GM18858 (cell line): ENCODE measurements around the gene F2RL2.
A peak's percentile ranks its signal among the peaks of the same experiment; 100 is the strongest.

Experiments used
- ATAC-seq: cut with Tn5 transposase; IDR thresholded peaks from one replicate; pipeline ENCODE4 v1.9.1; 2021; ENCODE audit not compliant: unreplicated experiment

F2RL2 gene

DNA sequence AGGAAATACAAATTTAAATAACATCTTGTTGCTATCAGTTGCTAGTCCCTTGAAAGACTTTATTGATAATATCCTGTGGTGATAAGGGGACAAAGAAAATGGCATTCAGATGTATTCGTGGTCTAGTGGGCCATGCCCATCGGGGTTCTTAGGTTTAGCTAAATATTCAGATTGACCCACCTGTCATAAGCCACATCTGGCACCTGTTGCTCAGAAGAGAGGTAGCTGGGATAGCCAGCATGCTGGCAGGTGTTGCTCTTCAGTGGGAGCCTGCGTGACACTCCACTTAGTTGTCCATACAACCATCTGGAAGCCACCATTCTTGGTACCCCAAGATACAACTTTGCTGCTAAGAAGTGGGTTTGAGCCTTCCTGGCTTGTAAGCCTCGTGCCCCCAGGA is 36.7 kb downstream of the F2RL2 start:
- ATAC-seq, result no peak

DNA sequence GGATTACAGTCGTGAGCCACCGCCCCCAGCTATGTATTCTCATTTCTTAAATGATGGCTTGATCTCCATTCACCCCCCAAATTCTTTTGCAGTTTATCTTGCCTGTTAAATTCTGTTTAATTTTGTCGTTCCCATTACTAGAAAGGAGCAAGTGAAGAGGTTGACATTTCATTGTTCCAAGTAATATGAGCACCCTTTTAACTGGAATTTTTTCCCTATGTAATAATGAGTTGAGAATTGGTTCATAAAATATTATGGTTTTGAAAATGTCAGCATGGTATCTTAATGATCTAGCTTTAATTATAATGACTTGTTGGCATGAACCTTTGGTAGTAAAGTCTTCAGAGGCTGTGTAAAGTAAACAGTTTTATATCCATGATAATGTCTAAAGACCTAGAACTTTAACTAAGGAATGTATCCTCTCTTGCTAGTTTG is 37.4 kb downstream of the F2RL2 start:
- ATAC-seq, result no peak

DNA sequence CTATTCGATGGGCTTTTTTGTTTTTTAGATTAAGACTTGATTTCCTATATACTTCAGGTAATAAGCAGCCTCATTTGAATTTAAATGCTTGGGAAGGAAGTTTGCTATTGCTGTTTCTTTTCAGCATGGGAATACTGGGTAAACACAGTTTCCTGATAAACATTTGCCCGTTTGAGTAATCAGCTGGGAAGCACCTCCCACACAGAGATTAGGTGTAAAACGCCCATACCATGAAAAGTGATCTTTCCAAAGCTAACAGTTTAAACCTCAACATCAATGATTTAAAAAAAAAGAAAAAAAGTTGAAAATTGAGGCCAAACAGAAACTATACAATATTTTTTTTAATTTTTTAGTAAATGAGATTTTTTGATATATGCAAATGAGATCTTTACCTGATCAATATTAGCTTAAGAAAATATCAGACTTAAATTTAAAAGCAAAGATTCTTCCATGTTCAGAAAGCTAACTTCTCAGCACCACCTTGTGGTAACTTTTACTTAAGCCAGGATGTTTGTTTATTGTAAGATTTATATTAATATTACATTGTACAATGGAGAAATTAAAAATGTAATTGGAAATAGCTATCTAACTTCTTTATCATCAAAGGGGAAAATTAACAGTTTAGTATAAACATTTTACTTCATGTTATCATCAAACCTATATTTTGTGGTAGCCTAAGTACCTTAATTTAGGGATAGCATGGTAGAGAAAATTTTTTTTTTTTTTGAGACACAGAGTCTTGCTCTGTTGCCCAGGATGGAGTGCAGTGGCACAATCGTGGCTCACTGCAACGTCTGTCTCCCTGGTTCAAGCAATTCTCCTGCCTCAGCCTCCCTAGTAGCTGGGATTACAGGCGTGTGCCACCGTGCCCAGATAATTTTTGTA is 39.8 kb downstream of the F2RL2 start:
- no peak for ATAC-seq

DNA sequence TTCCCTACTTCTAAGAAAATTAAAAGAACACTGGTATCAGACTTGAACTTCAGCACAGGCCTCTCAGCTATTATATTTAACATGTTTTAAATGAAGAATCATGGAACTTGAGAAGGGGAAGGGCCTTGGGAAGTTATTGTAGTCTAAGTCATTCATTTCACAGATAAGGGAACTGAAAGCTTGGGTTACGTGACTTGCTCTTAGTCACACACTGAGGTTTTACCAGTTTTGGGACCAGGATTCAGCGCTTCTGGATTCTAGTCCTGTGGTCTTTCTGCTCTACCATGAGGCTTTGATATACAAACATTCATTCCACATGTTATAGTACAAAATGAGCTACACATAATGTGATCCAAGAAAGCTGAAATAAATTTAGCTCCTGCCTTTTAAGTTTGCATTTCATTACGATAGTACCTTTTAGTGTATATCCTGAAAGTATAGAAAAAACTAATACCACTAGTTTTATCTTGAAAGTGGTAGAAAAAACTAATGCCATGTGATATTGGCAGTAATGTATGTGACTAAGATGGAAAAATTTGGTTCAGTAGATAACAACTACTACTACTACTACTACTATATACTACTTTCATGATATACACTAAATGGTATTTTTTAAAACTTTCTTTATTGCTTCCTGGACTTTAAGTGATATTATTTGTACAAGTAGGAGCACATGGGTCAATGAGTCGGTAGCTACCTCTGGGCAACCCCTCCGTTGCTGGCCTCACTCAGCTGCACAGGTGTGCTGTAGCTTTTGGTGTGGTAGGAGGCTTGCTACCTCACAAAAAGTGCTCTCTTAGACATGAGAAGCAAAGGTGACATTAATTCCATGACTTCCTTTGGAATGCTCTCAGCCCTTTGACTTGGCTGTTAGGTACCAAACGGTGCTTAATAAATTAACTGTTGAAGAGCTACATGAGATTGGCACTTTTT is 40.7 kb downstream of the F2RL2 start:
- ATAC-seq, result peak; percentile 92

DNA sequence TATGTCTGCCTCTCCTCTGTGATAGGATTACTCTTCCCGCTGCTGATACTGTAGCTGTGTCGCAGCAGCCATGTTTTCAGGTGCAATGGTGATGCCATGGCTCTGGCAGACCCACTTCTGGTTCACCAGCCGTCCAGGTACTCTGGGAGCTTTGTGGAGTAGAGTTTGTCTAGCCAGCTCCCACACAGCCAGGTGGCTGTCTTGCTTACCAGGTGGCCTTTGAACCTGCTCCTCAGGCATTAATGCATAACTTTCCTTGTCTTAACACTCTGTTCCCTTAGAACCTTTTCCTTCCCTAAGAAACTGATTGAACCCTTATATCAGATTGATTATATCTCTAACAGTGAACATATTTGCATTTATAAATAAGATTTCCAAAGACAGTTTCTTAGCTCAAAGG is 42.2 kb downstream of the F2RL2 start:
- ATAC-seq, result no peak

GRCh38 chr5:76579166-76579937 is 43.9 kb downstream of the F2RL2 start:
- no peak for ATAC-seq

DNA sequence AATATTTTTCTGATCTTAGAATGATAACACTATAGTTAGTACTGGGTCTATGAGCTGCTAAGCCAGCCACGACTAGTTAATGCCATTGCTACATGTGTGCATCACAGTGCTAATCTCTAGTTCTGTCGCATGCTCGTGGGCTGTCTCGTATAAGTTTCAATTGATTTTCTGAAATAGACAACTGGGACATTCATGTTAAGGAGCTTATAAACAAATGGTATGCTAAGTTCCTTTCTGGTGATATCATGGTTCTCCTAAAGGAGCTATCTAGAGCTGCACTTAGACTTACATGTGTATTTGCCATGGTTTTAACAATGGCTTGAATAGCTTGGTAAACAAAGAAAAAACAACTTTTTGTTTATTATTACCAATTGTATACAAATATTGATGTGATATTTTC is 46.2 kb downstream of the F2RL2 start:
- no peak for ATAC-seq

GRCh38 chr5:76576450-76576849 is 46.8 kb downstream of the F2RL2 start:
- no peak for ATAC-seq

GRCh38 chr5:76571559-76571958 is 51.6 kb downstream of the F2RL2 start:
- no peak for ATAC-seq

DNA sequence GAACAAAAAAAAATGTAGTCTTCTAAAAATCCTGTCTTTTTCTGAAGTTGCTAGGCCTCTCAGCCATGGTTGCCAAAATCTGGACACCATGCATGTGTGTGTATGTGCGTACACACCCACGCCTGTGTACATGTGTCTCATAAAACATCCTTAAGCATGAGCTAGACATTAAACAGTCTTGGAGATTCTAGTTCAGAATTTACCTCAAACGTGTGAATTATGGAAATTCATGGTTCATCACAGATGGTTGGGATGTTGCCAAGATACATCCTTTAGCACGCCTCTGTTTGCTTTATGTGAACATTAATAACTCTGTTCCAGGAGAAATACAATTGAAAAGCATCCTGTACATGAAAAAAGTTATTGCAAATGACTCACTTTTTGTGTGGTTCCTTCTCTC is 53.0 kb downstream of the F2RL2 start:
- no peak for ATAC-seq
